CD4-positive, alpha-beta T cell treated with Interleukin-6 at 100 ng/mL for 8 hours (primary cell): ENCODE results near the gene CDH3.
"Not testable (repeated sequence)": the region's sequence is repeated elsewhere in the genome, so short reads cannot be mapped to it uniquely, and the experiment has no call there.

Source experiments
- DNase-seq: peaks from one replicate; pipeline ENCODE4 v3.0.0-alpha.2; 2020; ENCODE audit warnings: mixed read lengths, low spot score

Gene CDH3

DNA sequence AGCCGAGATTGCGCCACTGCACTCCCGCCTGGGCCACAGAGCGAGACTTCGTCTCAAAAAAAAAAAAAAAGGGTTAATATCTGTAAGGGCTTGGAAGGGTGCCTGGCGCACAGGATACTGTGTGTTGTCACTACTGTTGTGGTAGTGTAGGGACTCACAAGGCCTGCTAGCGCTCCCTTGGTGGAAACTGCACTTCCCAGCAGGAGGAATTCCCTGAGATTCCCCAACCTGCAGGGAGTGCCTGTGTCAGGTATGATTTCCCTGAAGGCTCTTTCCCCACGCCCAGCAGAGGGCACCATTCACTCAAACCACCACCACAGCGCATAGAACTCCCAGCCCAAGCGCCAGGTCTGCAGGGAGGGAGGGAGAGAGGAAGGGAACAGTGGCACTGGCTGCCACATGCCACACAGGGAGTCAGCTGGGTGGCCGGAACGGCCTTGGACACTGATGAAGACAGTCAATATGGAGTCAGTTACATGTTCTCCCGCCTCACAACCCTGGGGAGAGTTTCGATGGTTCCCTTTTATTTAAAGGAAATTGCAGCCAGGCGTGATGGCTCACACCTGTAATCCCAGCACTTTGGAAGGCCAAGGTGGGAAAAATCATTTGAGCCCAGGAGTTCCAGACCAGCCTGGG is 59.2 kb downstream of the CDH3 start:
- DNase-seq = peak; percentile 21

DNA sequence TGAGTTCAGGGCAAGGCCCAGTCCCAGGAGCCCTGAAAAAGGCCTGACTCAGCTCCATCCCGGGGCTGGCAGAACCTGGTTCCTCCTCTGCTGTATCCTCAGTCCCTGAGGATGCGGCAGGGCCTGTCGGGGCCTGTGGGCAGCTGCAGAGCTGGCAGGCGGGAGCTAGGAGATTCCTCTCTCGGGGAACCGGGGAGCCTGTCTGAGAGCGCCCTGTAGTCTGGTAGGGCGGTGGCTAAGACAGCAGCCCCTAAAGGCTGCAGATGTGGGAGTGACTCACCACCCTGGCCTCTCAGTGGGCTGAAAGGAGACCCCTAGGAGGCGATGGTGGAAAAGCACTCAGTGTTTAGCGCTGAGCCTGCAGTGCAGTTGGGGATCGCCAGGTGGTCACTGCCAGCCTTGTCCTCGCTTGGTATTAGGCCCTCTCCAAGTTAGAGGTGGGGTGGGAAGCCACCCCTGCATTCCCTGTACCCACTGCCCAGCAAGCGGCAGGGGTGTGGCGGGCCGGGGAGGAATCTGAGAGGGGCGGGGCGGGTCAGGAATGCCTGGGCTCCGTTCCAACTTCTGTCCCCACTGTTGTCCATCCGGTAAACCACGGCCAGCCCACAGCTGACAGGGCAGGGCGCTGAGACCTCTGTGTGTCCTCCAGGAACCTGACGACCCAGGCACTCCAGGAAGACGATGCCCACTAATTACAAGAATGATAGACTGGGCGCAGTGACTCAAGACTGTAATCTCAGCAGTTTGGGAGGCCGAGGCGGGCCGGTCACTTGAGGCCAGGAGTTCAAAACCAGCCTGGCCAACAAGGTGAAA is 62.4 kb downstream of the CDH3 start:
- no peak for DNase-seq

DNA sequence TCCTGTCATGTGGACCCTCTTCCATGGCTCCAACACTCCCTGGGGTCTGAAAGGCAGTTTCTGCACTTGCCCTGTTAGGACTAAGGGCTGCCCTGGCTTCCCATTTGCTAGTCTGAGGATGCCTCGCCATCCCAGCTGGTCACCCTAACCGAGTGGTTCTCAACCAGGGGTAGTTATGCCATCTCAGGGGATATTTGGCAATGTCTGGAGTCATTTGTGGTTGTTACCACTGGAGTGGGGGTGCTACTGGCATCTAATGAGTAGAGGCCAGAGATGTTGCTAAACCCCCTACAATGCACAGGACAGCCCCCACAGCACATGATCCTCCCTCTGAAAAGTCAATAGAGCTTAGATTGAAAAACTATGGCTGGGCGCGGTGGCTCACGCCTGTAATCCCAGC is 65.1 kb downstream of the CDH3 start:
- no peak for DNase-seq

DNA sequence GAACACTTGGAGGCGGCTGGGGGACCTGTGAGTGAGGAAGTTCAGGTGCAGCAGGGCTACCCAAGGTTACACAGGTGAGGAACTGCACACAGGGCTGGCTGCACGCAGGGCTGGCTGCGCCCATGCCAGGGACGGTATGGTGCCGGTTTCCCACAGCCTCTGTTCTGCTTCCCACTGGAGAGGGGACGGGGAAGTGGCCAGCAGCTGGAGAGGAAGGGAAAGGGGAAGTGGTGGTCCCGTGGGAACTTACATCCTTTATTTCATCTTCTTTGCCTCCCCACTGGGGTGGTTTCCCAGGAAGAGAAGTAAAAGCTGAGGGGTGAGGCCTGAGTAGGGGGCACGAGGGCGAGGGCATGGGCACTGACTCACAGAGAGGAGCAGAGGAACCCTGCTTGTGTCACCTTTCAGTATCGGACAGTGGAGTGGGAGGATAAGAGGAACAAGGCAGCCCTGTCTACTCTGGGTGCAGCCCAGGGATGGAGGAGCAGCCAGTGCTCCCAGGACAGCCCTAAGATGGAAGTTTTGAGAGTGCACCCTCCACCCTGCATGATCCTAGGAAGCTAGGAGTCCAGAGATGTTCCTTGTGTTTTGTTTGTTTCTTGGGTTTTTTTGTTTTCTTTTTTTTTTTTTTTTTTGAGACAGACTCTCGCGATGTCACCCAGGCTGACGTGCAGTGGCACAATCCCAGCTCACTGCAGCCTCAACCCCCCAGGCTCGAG is 66.5 kb downstream of the CDH3 start:
- no peak for DNase-seq

DNA sequence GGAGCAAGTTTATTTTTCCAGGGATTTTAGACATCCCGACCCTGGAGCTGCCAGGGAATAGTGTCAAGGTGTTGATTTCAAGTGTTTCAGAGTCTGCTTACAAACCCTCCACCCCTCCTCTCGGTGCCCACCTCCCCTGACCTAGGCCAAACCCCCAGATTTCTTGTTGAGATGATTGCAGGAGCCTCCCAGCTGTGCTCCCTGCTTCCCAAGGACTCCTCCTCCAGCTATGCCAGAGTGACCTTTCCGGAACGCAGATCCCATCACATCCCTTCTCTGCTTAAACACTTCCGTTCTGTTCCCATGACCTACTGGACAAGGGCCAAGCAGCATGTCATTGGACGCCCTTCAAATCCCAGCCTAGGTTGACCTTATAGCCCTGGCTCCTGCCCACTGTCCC is 68.3 kb downstream of the CDH3 start:
- no peak for DNase-seq

DNA sequence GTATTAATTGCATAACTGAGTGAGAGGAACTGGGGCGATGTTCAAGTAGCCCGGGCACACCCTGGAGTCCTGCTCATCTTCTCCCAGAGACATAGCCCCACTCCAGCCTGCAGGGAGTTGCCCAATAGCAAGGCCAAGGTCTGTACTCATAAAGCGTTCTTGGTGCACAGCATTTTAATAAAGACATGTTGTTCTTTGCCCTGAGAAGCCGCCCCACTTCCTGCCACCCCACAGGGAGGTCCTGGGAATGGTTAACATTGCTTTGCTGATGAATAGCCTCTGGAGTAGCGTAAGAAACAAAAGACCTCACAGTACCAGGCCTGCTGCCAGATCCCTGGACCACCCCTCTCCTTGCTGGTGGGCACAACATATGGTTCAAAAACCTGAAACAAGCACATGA is 70.4 kb downstream of the CDH3 start:
- no peak for DNase-seq

DNA sequence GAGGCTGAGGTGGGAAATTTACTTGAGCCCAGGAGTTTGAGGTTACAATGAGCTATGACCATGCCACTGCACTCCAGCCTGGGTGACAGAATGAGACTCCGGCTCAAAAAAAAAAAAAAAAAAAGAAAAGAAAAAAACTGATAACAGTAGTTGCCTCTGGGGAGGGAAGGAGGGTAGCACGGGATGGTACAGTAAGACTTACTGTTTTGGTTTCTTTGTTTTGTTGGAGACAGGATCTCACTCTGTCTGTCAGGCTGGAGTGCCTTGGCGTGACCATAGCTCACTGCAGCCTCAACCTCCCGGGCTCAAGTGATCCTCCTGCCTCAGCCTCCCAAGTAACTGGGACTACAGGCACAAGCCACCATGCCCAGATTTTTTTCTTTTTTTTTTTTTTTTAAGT is 71.4 kb downstream of the CDH3 start:
- not testable (repeated sequence) for DNase-seq

DNA sequence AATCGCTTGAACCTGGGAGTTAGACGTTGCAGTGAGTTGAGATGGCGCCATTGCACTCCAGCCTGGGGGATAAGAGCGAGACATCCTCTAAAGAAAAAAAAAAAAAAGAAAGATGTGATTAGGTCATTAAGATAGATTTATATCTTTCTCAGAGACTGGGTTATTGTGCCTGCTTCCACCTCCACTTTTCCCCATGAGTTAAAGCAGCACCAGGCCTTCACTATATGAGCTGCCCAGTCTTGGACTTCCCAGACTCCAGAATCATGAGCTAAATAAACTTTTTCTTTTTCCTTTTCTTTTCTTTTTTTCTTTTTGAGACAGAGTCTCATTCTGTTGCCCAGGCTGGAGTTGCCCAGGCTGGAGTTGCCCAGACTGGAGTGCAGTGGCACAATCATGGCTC is 72.6 kb downstream of the CDH3 start:
- no peak for DNase-seq

DNA sequence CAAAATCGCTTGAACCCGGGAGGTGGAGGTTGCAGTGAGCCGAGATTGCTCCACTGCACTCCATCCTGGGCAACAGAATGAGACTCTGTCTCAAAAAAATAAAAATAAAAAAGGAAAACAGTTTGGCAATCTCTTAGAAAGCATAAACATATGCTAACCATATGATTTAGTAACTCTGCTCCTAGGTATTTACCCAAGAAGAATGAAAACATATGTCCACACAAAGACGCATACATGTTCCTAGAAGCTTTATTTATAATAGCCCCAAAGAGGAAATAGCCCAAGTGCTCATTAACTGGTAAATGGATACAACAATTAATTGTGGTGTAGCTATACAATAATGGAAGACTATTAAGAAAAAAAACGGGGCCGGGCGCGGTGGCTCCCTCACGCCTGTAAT is 73.5 kb downstream of the CDH3 start:
- no peak for DNase-seq

DNA sequence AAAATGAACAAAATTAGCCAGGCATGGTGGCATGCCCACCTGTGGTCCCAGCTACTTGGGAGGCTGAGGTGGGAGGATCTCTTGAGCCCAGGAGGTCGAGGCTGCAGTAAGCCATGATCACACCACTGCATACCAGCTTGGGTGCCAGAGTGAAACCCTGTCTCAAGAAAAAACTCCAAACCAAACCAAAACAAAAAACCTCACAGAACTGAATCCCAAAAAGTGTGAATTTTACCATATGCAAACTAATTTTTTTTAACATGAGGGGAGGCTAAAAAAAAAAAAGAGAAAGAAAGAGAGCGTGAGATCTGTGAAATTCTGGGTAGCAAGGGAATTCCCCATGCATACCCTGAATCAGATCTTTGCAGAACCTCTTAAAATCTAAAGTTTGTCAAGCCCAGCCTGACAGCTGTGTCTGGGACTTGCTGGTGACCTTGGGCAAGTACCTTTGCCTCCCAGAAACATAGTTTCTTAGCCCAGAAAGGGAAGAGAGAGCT is 74.9 kb downstream of the CDH3 start:
- DNase-seq = no peak

DNA sequence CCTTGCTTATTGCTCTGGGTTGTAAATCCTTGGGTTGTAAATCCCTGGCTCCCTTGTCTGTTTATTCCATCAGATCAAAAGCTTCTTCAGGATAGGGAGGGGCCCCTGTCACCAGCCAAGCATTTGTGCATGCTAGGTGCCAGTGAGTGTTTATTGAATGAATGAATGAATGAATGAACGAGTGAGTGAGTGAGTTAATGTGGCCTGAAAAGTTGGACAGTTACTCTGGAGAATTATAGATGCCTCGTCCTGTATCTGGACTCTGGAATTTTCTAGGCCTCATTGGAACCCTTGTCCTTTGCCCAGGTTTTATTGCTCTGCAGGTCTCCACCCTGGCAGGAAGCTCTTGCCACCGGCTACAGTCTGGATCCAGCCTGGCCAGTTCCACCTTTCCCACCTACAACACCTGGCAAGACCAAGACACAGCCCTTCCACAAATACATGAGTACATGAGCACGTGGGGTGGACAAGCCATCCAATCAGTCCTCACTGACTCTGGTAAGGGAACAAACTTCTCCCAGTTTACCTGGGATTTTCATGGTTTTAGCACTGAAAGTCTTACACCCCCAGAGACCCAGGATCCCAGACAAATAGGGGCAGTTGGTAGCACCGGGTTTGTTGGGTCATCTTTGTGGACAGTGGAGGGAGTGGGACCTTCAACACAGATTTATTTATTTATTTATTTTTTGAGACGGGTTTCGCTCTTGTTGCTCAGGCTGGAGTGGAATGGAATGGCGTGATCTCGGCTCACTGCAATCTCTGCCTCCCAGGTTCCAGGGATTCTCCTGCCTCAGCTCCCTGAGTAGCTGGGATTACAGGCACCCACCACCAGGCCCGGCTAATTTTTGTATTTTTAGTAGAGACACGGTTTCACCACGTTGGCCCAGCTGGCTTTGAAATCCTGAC is 77.3 kb downstream of the CDH3 start:
- no peak for DNase-seq

DNA sequence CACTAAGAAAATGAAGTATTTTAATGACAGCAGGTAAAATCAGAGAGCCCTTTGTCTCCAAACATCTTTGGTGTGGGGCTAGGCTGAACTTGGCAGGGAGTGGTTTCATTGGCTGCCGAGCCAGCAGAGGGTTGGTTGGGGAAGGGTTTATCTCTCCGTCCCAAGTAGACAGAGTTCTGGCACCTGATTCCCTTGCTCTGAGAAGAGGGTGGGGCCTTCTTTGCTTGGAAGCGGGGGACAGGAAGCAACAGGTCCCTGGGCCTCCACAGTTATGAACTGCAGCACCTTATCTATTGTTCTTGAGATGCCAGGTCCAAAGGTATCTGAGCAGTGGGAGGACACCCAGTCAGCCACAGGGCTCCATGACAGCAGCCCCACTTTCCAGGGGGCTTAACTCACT is 79.7 kb downstream of the CDH3 start:
- no peak for DNase-seq

DNA sequence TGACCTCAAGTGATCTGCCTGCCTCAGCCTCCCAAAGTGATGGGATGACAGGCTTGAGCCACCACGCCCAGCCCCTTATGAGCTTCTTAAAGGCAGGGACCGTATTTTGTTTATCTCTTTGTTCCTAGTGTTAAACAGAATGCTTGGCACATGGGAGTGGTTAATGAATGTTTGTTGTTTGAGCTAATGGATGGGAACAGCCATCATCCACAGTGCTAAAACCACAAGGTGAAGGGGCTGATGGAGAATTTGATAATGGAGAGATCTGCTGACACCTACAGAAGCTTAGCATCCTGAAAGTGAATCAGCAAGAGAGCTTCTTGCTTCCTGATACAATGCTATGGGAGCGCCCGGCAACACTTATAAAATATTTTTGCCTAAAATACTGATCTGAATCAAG is 83.4 kb downstream of the CDH3 start:
- no peak for DNase-seq

DNA sequence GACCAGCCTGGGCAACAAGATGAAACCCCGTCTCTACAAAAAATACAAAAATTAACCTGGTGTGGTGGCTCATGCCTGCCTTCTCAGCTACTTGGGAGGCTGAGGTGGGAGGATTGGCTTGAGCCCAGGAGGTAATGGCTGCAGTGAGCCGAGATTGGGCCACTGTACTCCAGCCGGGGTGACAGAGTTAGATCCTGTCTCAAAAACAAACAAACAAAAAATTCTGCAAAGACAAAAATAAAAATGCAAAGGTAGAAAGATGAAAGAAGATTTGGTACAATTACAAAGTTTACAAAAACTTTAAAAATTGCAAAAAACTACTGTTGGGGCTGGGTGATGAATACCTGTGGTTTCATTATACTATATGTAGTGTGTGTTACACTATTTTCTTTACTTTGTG is 86.5 kb downstream of the CDH3 start:
- no peak for DNase-seq

DNA sequence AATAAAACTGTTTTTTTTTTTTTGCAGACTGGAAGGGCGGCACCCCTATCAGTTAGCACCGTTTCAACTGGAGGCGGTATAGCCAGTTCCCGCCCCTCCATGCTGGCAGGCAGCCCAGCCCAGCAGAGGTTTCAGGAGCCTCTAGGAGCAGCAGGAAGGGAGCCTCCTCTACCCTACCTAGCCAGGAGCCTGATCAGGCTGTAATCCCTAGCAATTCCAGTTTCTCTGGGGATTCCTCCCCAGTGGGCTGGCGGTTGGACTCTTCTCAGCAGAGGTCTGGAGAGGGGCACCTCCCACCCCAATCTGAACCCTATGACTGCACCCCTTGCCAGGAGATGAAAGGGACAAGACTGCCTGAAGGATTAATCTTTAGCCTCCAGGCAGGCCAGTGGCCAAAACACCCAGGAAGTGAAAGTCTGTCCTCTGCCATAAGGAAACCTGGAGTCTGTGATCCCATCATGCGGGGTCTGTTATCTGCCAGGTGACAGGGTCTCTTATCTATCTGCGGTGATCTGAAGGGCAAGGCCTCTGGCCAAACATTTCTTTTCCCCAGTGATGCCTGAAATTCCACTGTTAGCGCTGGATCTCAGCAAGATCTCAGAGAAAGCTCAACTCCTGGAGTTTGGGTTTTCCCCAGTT is 87.1 kb downstream of the CDH3 start:
- DNase-seq = no peak

DNA sequence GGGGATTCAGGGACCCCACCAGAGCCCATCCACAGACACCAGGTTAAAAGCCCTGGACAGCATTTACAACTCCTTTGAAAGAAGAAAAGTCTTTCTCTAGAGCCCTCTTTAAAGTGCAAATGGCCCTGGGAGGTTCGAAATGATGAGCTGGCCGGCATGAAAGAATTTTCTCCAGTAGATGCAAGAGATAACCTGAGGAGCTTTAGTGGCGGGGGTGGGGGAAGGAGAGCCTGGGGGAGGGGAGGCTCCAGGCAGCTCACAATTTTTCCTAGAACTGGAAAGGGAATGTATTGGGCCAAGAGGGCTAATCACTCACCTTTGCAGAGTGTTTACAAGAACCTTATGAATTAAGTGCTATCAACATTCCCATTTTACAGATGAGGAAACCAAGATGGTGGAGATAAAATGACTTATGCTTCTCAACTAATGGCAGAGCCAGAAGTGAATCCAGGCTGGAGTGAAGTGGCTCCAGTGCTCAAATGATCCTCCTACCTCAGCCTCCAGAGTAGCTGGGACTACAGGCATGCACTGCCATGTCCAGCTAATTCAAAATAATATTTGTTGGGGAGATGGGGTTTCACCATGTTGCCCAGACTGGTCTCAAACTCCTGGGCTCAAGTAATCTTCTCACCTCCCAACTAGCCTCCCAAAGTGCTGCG is 87.8 kb downstream of the CDH3 start:
- DNase-seq = no peak

DNA sequence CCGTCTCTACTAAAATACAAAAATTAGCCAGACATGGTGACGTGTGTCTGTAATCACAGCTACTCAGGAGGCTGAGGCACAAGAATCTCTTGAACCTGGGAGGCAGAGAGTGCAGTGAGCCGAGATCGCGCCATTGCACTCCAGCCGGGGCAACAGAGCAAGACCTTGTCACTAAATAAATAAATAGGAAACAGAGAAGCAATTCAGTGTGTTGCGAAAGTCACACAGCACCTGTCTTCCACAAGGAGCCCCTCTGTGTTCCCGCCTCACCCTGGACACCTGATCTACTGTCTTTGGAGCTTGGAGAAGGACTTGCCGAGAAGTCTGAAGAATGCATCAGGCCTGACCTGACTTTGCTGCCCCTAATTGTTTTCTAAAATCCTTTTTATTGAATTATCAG is 88.5 kb downstream of the CDH3 start:
- no peak for DNase-seq

DNA sequence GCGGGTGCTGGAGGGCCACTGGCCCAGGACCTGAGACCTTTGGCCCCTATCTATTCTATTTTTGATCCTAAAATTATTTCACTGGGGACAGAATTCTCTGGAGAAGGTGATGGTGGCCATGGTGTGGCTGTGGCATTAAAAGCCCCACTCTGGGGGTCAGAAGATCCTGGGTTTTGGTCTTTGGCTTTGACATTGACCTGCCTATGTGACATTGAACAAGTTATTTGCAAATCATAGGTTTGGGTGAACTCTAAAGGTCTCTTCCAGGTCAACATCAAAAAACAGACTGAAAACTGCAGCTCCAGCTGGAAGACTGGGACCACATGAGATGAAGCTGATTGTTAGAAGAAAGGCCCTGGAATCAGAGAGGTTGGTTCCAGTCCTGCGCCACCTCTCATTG is 89.7 kb downstream of the CDH3 start:
- no peak for DNase-seq

DNA sequence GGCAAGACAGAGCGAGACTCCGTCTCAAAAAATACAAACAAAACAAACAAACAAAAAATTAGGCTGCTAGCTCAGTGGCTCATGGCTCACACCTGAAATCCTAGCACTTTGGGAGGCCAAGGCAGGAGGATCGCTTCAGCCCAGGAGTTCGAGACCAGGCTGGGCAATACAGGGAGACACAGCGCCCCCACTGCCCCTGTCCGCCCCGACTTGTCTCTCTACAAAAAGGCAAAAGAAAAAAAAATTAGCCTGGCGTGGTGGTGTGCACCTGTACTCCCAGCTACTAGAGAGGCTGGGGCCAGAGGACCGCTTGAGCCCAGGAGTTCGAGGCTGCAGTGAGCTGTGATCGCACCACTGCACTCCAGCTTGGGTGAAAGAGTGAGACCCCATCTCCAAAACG is 91.5 kb downstream of the CDH3 start:
- no peak for DNase-seq

DNA sequence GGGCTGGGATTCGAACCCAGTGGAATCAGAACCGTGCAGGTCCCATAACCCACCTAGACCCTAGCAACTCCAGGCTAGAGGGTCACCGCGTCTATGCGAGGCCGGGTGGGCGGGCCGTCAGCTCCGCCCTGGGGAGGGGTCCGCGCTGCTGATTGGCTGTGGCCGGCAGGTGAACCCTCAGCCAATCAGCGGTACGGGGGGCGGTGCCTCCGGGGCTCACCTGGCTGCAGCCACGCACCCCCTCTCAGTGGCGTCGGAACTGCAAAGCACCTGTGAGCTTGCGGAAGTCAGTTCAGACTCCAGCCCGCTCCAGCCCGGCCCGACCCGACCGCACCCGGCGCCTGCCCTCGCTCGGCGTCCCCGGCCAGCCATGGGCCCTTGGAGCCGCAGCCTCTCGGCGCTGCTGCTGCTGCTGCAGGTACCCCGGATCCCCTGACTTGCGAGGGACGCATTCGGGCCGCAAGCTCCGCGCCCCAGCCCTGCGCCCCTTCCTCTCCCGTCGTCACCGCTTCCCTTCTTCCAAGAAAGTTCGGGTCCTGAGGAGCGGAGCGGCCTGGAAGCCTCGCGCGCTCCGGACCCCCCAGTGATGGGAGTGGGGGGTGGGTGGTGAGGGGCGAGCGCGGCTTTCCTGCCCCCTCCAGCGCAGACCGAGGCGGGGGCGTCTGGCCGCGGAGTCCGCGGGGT is 92.1 kb downstream of the CDH3 start, which contains the start of gene CDH1:
CDH1 (plus strand) TSS at position 247 of the 684 bp plus-strand sequence; CDS start at position 371, 124 bp downstream.
- peak; percentile 5 for DNase-seq
